Right hindlimb (tissue), 1 donor: ENCODE results near the gene CACNB2.
"Not testable (repeated sequence)": the region's sequence is repeated elsewhere in the genome, so short reads cannot be mapped to it uniquely, and the experiment has no call there.

Experiments
- DNase-seq: peaks from one replicate; pipeline ENCODE4 v3.0.0-alpha.2; 2018

Gene CACNB2

DNA sequence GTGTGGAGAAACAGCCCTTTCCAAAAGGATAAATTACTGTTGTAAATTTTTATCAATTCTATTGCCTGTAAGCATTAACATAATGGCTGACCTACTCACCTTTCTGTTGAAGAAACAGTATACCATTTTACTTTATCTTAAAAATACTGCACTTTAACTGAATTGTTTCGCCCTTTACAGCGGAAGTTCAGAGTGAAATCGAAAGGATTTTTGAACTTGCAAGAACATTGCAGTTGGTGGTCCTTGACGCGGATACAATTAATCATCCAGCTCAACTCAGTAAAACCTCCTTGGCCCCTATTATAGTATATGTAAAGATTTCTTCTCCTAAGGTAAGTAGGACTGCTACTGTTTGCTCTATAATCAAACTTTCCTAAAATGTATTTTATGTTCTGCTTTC lies 393.7 kb downstream of the CACNB2 start:
- DNase-seq, result no peak

DNA sequence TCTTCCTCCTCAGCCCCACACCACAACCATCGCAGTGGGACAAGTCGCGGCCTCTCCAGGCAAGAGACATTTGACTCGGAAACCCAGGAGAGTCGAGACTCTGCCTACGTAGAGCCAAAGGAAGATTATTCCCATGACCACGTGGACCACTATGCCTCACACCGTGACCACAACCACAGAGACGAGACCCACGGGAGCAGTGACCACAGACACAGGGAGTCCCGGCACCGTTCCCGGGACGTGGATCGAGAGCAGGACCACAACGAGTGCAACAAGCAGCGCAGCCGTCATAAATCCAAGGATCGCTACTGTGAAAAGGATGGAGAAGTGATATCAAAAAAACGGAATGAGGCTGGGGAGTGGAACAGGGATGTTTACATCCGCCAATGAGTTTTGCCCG lies 399.1 kb downstream of the CACNB2 start:
- DNase-seq, result no peak

DNA sequence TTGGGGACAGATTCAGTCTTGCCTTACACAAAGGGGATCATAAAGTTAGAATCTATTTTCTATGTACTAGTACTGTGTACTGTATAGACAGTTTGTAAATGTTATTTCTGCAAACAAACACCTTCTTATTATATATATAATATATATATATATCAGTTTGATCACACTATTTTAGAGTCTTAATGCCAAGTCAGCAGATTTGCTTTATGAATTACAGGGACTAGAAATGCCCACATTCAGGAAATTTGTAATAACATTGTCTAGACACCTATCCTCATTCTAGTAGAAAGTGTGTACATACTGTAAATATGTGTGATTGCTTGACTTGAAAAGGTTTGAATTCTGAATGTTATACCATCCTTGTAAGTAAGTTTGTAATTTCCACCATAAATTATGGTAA lies 400.0 kb downstream of the CACNB2 start:
- DNase-seq, result no peak

DNA sequence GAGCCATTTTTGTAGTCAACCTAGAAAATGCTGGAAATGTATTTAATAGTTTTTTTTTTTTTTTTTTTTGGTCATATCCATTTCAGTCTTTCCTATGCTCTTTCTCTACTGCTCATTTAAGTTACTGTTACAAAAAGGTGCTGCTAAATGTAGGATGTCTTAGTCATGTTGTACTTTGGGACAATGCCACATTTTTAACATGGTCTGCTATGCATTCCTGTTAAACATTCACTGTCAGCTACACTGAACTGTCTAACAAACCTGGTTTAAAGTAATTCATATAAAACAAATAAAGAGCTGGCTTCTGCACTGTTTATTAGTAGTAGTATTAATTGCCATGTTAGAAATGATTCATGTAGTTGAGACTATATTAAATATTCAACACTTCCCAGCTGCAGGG lies 402.6 kb downstream of the CACNB2 start:
- DNase-seq, result no peak

DNA sequence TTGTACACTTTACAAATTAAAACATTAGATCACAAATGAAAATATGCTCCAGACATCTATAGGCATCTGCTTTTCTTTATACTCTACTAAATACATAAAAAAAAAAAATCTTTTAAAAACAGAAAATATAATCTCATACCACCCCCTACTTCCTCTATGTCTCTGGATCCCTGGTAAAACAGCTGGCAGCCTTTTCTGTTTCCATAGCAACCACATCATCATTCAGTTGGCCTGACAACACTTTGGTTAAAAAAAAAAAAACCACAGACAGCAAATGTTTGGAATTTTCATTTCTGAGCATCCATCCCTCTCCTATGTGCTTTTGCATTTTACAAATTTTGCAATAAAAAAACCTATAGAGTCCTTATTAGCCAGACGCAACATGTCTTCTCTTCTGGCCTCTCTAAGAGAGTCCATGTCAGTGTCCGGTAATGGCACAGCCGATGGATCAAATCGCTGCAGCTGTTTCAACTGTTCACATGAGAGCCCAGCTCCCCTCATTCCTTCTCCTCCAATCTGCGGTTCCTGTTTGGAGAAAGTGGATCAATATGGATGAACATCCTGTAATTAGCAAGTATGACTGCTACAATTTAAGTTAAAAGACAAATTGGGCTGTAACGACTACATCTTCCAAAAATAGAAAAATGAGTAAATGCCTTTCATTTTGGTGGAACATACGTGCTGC lies 405.5 kb downstream of the CACNB2 start:
- no peak for DNase-seq

DNA sequence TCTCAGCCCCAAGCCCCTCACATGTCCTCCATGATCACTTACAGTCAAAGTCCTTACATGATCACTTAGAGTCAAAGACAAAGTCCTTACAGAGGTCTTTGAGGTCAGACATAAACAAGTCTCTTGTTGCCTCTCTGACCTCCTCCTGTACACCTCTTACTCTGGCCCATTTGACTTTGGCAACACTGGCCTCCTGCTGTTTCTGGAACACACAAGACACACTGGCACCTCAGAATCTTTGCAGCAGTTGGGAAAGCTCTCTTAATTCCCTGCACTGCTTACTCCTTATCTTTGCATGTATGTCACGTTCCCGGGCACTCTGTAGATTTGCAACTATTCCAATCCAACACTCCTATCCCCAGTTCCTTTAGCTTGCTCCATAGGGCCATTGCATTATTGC lies 408.9 kb downstream of the CACNB2 start:
- DNase-seq, result no peak

DNA sequence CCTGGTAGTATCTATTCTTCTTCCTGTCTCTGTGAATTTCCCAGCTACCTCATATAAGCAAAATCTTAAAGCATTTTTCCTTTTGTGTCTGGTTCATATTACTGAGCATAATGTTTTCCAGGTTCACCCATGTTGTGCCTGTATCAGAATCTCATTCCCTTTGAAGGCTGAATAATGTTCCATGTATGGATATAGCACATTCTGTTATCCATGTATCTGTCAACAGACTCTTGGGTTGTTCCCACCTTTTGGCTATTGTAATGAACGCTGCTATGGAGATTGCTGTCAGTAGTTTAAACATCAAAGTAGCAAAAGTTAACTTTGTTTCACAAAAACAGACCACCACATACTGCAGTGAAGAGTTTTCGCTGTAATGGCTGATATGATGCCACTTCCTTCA lies 411.2 kb downstream of the CACNB2 start:
- no peak for DNase-seq

DNA sequence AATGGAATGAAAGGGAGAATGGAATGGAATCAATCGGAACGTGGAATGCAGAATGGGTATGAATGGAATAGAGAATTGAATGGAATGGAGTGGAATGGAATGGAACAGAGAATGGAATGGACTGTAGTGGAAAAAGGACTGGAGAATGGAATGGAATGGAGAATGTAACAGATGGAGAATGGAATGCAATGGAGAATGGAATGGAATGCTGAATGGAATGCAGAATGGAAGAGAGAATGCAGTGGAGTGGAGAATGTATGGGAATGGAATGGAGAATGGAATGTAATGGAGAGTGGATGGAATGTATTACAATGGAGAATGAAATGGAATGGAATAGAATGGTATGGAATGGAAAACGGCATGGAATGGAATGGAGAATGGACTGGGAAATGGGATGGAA lies 414.3 kb downstream of the CACNB2 start:
- no peak for DNase-seq

DNA sequence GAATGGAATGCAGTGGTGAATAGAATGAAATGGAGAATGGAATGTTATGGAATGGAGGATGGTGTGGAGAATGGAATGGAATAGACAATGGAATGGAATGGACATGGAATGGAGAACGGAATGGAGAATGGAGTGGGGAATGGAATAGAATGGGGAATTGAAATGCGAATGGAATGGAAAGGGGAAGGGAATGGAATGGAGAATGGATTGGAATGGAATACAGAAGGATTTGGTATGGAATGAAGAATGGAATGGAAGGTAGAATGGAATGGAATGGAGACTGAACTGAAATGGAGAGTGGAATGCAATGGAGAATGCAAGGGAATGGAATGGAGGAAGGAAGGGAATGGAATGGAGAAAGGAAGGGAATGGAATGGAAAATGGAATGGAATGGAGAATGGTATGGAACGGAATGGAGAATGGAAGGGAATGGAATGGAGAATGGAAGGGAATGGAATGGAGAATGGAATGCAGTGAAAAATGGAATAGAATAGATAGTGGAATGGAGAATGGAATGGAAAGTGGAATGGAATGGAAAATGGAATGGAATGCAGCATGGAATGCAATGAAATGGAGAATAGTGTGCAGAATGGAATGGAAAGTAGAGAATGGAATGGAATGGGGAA lies 416.4 kb downstream of the CACNB2 start:
- no peak for DNase-seq

DNA sequence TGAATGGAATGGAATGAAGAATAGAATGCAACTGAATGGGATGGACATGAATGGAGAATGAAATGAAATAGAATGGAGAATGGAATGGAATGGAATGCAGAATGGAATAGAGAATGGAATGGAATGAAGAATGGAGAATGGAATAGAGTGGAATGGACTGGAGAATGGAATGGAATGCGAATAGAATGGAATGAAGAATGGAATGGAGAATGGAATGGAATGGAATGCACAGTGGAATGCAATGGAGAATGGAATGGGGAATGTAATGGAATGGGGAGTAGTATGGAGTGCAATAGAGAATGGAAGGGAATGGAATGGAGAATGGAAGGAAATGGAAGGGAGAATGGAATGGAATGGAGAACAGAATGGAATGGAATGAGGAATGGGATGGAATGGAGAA lies 417.7 kb downstream of the CACNB2 start:
- DNase-seq, result no peak

DNA sequence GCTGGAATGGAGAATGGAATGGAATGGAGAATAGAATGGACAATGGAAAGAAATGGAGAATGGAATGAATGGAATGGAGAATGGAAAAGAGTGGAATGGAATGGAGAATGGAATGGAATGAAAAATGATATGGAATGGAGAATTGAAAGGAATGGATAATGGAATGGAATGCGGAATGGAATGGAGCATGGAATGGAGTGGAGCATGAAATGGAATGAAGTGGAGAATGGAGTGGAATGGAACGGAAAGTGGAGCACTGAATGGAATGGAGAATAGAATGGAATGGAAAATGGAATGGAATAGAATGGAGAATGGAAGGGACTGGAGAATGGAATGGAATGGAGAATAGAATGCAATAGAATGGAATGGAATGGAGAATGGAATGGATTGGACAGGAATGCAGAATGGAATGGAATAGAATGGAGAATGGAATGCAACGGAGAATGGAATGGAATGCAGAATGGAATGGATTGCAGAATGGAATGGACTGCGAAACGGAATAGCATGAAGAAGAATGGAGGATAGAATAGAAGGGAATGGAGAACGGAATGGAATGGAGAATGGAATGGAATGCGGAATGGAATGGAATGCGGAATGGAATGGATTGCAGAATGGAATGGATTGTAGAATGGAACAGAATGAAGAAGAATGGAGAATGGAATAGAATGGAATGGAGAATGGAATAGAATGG lies 421.8 kb downstream of the CACNB2 start:
- DNase-seq, result no peak

DNA sequence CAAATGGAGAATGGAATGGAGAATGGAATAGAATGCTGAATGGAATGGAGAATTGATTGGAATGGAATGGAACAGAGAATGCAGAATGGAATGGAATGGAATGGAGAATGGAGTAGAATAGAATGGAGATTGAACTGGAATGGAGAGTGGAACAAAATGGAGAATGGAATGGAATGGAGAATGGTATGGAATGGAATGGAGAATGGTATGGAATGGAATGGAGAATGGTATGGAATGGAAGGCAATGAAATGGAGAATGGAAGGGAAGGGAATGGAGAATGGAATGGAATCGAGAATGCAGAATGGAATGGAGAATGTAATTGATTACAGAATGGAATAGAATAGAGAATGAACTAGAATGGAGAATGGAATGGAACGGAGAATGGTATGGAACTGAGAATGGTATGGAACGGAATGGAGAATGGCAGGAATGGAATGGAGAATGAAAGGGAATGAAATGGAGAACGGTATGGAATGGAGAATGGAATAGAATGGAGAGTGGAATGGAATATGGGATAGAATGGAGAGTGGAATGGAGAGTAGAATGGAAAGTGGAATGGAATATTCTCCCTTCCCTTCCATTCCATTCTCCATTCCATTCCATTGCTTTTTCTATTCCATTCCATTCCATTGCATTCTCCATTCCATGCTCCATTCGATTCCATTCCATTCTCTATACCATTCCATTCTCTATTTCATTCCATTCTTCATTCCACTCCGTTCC lies 422.9 kb downstream of the CACNB2 start:
- DNase-seq, result no peak

DNA sequence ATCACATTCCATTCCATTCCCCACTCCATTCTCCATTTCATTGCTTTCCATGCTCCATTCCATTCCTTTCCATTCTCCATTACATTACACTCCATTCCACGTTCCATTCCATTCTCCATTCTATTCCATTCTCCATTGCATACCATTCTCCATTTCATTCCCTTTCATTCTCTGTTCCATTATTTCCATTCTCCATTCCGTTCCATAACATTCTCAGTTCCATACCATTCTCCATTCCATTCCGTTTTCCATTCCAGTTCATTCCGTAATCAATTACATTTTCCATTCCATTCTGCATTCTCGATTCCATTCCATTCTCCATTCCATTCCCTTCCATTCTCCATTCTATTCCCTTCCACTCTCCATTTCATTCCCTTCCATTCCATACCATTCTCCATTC lies 424.8 kb downstream of the CACNB2 start:
- DNase-seq, result no peak

DNA sequence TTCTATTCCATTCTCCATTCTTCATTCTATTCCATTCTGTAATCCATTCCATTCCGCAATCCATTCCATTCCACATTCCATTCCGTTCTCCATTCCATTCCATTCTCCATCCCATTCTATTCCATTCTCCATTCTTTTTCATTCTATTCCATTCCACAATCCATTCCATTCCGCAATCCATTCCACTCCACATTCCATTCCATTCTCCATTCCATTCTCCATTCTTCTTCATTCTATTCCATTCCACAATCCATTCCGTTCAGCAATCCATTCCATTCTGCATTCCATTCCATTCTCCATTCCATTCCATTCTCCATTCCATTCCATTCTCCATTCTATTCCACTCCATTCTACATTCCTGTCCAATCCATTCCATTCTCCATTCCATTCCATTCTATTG lies 426.0 kb downstream of the CACNB2 start:
- DNase-seq, result no peak

DNA sequence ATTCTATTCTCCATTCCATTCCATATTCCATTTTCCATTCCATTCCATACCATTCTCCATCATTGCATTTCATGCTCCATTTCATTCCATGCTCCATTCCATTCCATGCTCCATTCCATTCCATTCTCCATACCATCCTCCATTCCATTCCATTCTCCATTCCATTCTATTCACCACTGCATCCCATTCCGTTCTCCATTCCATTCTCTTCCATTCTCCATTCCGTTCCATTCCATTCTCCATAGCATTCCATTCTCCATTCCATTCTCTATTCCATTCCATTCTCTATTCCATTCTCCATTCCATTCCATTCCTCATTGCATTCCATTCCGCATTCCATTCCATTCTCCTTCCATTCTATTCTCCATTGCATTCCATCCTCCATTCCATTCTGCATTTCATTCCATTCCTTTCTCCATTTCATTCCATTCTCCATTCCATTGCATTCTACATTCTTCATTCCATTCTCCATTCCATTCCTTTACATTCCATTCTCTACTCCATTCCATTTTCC lies 427.2 kb downstream of the CACNB2 start:
- no peak for DNase-seq

DNA sequence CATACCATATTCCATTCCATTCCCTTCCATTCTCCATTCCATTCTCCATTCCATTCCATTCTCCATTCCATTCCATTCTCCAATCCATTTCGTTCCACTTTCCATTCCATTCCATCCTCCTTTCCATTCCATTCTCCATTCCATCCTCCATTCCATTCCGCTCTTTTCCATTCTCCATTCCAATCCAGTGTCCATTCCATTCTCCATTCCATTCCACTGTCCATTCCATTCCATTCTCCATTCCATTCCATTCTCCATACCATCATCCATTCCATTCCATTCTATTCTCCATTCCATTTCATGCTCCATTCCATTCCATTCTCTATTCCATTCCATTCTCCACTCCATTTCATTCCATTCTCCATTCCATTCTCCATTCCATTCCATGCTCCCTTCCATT lies 430.2 kb downstream of the CACNB2 start:
- DNase-seq, result not testable (repeated sequence)

DNA sequence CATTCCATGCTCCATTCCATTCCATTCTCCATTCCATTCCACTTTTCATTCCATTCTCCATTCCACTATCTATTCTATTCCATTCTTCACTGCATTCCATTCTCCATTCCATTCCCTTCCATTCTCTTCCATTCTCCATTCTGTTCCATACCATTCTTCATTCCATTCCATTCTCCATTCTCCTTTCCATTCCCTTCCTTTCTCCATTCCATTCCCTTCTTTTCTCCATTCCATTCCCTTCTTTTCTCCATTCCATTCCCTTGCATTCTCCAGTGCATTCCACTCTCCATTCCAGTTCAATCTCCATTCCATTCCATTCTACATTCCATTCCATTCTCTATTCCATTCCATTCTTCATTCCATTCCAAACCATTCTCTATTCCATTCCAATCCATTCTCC lies 430.9 kb downstream of the CACNB2 start:
- DNase-seq, result no peak

DNA sequence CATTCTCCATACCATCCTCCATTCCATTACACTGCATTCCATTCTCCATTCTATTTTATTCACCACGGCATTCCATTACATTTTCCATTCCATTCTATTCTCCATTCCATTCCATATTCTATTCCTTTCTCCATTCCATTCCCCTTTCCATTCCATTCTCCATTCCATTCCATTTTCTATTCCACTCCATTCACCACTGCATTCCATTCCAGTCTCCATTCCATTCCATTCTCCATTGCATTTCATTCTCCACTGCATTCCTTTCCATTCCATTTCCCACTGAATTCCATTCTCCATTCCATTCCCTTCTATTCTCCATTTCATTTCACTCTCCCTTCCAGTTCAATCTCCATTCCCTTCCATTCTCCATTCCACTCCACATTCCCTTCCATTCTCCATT lies 431.6 kb downstream of the CACNB2 start:
- no peak for DNase-seq

DNA sequence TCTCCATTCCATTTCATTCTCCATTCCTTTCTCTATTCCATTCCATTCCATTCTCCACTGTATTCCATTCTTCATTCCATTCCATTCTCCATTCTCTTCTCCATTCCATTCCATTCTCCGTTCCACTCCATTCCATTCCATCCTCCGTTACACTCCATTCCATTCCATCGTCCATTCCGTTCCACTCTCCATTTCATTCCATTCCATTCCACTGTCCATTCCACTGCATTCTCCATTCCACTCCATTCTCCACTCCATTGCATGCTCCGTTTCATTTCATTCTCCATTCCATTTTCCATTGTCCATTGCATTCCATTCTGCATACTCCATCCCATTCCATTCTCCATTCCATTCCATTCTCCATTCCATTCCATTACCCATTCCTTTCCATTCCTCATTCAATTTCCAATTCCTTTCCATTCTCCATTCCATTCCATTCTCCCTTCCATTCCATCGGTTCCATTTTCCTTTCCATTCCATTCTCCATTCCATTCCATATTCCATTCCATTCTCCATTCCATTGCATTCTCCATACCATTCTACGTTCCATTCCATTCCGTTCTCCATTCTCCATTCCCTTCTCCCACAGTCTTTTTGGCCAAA lies 432.8 kb downstream of the CACNB2 start:
- no peak for DNase-seq

DNA sequence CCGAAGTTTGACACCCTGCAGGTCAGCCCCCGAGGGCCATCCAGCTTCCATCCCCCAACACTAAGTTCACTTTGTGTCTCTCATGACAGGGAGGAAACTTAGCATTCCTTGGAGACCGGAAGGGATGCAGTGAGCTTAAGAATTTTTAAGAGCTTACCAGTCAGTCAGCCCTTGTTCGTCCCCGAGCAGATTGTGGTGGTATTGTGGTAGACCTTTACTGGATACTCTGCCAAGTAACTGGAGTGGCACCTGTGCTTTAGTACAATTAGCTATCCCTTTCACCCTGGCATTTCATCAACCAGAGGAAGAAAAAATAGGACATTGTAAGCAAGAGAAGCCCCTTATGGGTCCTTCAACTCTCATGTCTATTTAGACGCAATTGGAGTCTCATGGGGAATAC lies 436.4 kb downstream of the CACNB2 start:
- no peak for DNase-seq

DNA sequence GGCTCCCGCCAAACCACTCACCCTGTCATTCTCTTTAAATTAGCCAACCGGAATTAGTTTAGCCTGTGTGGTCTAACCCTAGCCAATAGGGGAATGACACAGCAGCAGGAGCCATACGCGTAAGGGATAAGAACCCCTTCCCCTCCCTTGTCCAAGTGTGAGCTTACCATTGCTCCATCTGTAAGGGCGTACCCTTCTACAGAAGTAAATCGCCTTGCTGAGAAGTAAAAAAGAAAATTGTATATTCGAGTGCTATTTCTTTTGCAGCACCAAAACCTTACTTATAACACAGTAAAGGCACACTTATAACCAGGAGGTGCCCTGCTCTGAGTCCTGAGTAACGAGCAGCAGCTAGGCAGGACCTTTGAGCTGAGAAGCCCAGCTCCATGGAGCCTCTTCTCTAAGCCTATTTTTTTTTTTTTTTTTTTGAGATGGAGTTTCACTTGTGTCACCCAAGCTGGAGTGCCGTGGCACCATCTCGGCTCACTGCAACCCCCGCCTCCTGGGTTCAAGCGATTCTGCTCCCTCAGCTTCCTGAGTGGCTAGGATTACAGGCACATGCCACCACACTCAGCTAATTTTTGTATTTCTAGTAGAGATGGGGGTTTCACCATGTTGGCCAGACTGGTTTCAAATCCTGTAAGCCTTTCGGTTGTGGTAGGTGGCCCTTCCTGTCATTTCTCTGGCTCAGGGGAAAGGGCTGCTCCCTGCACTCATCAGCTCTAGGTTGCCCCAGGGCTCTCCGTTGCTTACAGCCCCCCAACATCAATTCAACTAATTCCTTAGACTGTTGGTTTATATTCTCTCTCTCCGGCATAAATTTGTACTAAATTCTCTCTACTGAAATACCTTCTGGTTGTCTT lies 437.8 kb downstream of the CACNB2 start:
- DNase-seq, result no peak

DNA sequence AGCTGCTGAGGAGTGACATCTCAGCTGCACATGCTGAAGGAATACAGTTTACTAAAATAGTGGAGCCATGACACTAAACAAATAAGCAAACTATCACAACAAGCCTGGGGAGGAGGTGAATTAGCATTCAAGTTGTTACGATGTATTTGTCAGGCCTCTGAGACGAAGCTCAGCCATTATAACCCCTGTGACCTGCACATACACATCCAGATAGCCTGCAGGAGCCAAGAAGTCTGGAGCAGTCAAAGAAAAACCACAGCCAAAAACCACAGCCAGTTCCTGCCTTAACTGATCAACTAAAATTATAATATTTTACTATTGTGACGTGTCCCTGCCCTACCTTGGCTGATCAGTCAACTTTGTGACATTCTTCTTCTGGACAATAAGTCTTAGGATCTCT lies 442.6 kb downstream of the CACNB2 start:
- no peak for DNase-seq
